ENCODE data around the gene FOXRED2. TPM values are rescaled to one million over a fixed set of nuclear protein-coding genes. Genes with fewer than 3 reads are reported as not detected.
A peak's percentile ranks its signal among the peaks of the same experiment; 100 is the strongest.

Gene FOXRED2
- total RNA-seq, 6 donors from 2014 or later = 6.0 to 27.2 (median 12.9) TPM

DNA sequence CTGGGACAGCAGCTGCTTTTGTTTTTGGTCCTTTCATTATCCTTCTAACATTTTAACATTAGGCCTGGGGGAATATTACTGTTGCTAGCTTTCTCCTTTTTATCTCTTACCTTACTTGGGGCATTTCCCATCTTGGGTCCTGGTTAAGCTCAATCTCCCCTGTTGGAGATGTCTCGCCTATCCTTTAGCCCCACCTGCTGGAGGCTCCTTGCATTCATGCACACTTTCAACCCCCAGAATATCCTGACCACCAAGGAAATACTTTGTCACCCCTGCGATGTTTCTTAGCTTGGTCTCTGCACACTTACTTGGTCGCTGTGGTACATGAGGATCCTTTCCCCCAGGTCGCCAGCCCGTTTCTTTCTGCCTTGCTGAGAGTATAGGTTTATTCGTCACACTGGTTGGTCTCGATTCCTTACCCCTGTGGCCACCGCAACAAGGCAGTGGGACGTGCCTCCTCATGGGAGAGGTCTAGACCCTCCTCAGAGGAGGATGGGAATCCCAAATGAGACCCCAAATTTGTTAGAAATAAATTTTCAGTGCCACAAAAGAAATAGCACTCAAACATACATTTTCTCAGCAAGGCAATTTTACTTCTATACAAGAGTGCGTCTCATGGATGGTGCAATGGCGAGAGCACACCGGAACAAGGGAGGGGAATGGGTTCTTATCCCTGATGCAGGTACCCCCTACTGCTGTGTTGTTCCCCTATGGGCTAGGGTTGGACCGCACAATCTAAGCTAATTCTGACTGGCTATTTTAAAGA lies 20.0 kb downstream of the FOXRED2 start:
- Histone ChIP-seq H3K4me1 (peaks cover 4 to 7% (median 4%) of the 10 kb centered on the region in 4 donors), H3K9me3 (no peaks in the 10 kb centered on the region), H3K4me3 (no peak overlapping the region), H3K27me3 (no peaks in the 10 kb centered on the region), H3K36me3 (peaks cover 0 to 13% (median 5%) of the 10 kb centered on the region in 4 donors), H3K27ac (no peak overlapping the region)
- DNase-seq (no peak), ATAC-seq (ENCODE audit: low FRiP score in 2 of 2) (no peak)
- TF ChIP-seq, protein P1, sequence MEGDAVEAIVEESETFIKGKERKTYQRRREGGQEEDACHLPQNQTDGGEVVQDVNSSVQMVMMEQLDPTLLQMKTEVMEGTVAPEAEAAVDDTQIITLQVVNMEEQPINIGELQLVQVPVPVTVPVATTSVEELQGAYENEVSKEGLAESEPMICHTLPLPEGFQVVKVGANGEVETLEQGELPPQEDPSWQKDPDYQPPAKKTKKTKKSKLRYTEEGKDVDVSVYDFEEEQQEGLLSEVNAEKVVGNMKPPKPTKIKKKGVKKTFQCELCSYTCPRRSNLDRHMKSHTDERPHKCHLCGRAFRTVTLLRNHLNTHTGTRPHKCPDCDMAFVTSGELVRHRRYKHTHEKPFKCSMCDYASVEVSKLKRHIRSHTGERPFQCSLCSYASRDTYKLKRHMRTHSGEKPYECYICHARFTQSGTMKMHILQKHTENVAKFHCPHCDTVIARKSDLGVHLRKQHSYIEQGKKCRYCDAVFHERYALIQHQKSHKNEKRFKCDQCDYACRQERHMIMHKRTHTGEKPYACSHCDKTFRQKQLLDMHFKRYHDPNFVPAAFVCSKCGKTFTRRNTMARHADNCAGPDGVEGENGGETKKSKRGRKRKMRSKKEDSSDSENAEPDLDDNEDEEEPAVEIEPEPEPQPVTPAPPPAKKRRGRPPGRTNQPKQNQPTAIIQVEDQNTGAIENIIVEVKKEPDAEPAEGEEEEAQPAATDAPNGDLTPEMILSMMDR (IDR thresholded peaks at IDR 0.05) = peak; percentile 22 to 68 (median 58)
- TF ChIP-seq POLR2A (IDR thresholded peaks at IDR 0.05) (no peak), POLR2AphosphoS5 (IDR thresholded peaks at IDR 0.05) (no peak), EP300 (IDR thresholded peaks at IDR 0.05) (no peak)
- 89 to 90% methylated on average over 13 of the region's 13 CpGs for WGBS, 2 donors

GRCh38 chr22:36481393-36482168 lies 25.3 kb downstream of the FOXRED2 start, which contains the start of gene TXN2:
Gene TXN2, minus strand, starts transcription at chr22:36481640. Its CDS starts 803 bp downstream, at chr22:36480837.
- 0 to 2% methylated on average over 53 to 61 of the region's 62 CpGs for WGBS, 2 donors
- Histone ChIP-seq H3K27me3 (no peaks in the 10 kb centered on the region), H3K27ac (peak within 1 kb of the TSS; percentile 96 to 98 (median 98)), H3K36me3 (peaks cover 4 to 30% (median 22%) of the 10 kb centered on the region in 4 donors), H3K9me3 (no peaks in the 10 kb centered on the region), H3K4me3 (peak within 1 kb of the TSS; percentile 66 to 85 (median 74)), H3K4me1 (peaks cover 14 to 22% (median 14%) of the 10 kb centered on the region in 4 donors)
- DNase-seq (peak; percentile 95 to 97), ATAC-seq (ENCODE audit: low FRiP score in 2 of 2) (peak; percentile 97 to 98)
- TF ChIP-seq, protein P1 (IDR thresholded peaks at IDR 0.05) = peak in 1 of 6 experiments; percentile 19
- TF ChIP-seq EP300 (IDR thresholded peaks at IDR 0.05) (peak in 1 of 4 donors; percentile 16), POLR2AphosphoS5 (IDR thresholded peaks at IDR 0.05) (peak; percentile 90 to 96), POLR2A (IDR thresholded peaks at IDR 0.05) (peak; percentile 70 to 82 (median 75))

DNA sequence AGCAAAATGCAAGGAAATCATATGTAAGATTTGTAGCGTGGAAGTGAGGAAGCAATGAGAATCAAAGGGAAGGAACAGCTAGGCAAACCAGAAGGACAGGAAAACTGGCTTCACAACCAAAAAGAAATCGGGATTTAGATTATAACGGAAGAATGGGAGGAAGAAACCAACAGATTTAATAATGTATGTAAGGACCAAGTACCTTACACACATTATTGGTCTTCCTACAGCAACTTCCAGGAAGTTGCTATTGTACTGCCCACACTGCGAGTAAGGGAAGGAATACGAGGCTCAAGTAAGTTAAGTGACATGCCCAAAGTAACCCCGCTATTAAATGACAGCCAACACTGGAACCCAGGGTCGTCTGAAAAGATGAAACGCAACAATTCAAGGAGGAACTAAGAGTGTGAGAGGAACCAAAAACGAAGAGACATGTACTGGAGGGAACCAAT lies 25.9 kb downstream of the FOXRED2 start:
- TF ChIP-seq, protein P1 (IDR thresholded peaks at IDR 0.05) = no peak
- TF ChIP-seq POLR2A (IDR thresholded peaks at IDR 0.05) (no peak), EP300 (IDR thresholded peaks at IDR 0.05) (no peak), POLR2AphosphoS5 (IDR thresholded peaks at IDR 0.05) (no peak)
- H3K36me3 ChIP-seq = peaks cover 9 to 36% (median 28%) of the 10 kb centered on the region in 4 donors
- no peaks in the 10 kb centered on the region for H3K9me3 ChIP-seq
- H3K27me3 ChIP-seq = no peaks in the 10 kb centered on the region
- 9 to 11% methylated on average over 9 of the region's 9 CpGs for WGBS, 2 donors
- ATAC-seq (ENCODE audit: low FRiP score in 2 of 2) (peak in 1 of 2 donors; percentile 81), DNase-seq (no peak)
- H3K4me1 ChIP-seq = peaks cover 14 to 22% (median 14%) of the 10 kb centered on the region in 4 donors
- H3K4me3 ChIP-seq = peak overlapping the region; percentile 66 to 85 (median 74)
- peak overlapping the region; percentile 96 to 98 (median 98) for H3K27ac ChIP-seq

GRCh38 chr22:36478966-36479365 lies 27.9 kb downstream of the FOXRED2 start:
- TF ChIP-seq POLR2AphosphoS5 (IDR thresholded peaks at IDR 0.05) (no peak), POLR2A (IDR thresholded peaks at IDR 0.05) (no peak), EP300 (IDR thresholded peaks at IDR 0.05) (no peak)
- TF ChIP-seq, protein P1 (IDR thresholded peaks at IDR 0.05) = no peak
- 96 to 98% methylated on average over 4 of the region's 4 CpGs for WGBS, 2 donors
- Histone ChIP-seq H3K27me3 (no peaks in the 10 kb centered on the region), H3K4me3 (no peak overlapping the region), H3K4me1 (peaks cover 16 to 30% (median 17%) of the 10 kb centered on the region in 4 donors), H3K27ac (no peak overlapping the region), H3K36me3 (peaks cover 28 to 56% (median 42%) of the 10 kb centered on the region in 4 donors), H3K9me3 (no peaks in the 10 kb centered on the region)
- no peak for DNase-seq
- no peak for ATAC-seq (ENCODE audit: low FRiP score in 2 of 2)
